Brain microvascular endothelial cell (primary cell): ENCODE results near the gene PDP2.

ENCODE experiments used
- DNase-seq: peaks from one replicate; pipeline ENCODE4 v3.0.0-alpha.2; 2020
- H3K27ac ChIP-seq: fragments of 250-450 bp; sonication (Bioruptor Pico); 2 replicates; pipeline ENCODE4 v1.5.1; 2020; ENCODE audit warnings: mild to moderate bottlenecking, moderate library complexity
- H3K27me3 ChIP-seq: fragments of 250-450 bp; sonication (Bioruptor Pico); replicated peaks from 2 replicates; pipeline ENCODE4 v1.5.1; 2020; ENCODE audit warnings: mild to moderate bottlenecking
- H3K36me3 ChIP-seq: fragments of 250-450 bp; sonication (Bioruptor Pico); replicated peaks from 2 replicates; pipeline ENCODE4 v1.5.1; 2020; ENCODE audit warnings: mild to moderate bottlenecking
- H3K4me3 ChIP-seq: 2 replicates; pipeline ENCODE4 v1.5.1; 2011; ENCODE audit warnings: low read depth, mild to moderate bottlenecking, control low read depth, low read length, moderate library complexity
- in situ Hi-C: cut with HindIII; loops from 2 replicates; pipeline ENCODE4 v1.10.0; 2017; ENCODE audit warnings: low sequenced_read_pairs, low pct_ligation_motif_present
- TF ChIP-seq, protein P1 (sequence below): IDR thresholded peaks from 2 replicates; pipeline ENCODE4 v1.5.1; 2011; ENCODE audit warnings: low read depth, mild to moderate bottlenecking, moderate library complexity, low read length, control low read depth, inconsistent platforms; ENCODE audit errors: missing control alignments

Gene PDP2

DNA sequence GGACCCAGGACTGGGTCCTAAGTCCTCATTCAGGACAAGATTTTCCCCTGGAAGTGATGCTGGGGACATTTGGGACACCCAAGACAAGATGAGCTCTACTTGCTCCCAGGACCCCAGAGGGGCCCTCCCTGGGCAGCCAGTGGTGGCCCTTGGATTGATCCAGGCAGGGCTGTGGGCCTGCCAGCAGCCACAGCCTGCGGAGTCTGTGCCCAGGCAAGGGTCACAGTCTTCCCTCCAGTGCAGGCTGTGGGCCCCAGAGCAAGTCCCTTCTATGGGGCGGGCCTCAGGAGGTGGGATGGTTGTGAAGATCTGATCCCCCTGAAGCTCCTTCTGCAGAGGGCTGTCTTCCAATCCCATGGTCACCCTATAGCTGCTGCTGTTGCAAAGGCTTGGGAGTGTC lies 23.5 kb upstream of the PDP2 start:
- no peak overlapping the region for H3K27ac ChIP-seq
- TF ChIP-seq, protein P1, sequence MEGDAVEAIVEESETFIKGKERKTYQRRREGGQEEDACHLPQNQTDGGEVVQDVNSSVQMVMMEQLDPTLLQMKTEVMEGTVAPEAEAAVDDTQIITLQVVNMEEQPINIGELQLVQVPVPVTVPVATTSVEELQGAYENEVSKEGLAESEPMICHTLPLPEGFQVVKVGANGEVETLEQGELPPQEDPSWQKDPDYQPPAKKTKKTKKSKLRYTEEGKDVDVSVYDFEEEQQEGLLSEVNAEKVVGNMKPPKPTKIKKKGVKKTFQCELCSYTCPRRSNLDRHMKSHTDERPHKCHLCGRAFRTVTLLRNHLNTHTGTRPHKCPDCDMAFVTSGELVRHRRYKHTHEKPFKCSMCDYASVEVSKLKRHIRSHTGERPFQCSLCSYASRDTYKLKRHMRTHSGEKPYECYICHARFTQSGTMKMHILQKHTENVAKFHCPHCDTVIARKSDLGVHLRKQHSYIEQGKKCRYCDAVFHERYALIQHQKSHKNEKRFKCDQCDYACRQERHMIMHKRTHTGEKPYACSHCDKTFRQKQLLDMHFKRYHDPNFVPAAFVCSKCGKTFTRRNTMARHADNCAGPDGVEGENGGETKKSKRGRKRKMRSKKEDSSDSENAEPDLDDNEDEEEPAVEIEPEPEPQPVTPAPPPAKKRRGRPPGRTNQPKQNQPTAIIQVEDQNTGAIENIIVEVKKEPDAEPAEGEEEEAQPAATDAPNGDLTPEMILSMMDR, result no peak

GRCh38 chr16:66857437-66857836 lies 22.9 kb upstream of the PDP2 start:
- in situ Hi-C loops, result no loop called here
- TF ChIP-seq, protein P1, result no peak

More for the DNA sequence above, 23.5 kb upstream of the PDP2 start:
- Histone ChIP-seq H3K4me3 (no peak overlapping the region), H3K36me3 (no peaks in the 10 kb centered on the region), H3K27me3 (no peaks in the 10 kb centered on the region)
- no peak for DNase-seq
- in situ Hi-C loops, result no loop called here

GRCh38 chr16:66858740-66859396 lies 21.4 kb upstream of the PDP2 start:
- Histone ChIP-seq H3K27me3 (no peaks in the 10 kb centered on the region), H3K36me3 (no peaks in the 10 kb centered on the region), H3K4me3 (no peak overlapping the region), H3K27ac (no peak overlapping the region)
- TF ChIP-seq, protein P1, result no peak
- in situ Hi-C loops, result no loop called here
- no peak for DNase-seq

More at GRCh38 chr16:66857437-66857836, 22.9 kb upstream of the PDP2 start:
- Histone ChIP-seq H3K27me3 (no peaks in the 10 kb centered on the region), H3K27ac (no peak overlapping the region), H3K4me3 (no peak overlapping the region), H3K36me3 (no peaks in the 10 kb centered on the region)
- no peak for DNase-seq

DNA sequence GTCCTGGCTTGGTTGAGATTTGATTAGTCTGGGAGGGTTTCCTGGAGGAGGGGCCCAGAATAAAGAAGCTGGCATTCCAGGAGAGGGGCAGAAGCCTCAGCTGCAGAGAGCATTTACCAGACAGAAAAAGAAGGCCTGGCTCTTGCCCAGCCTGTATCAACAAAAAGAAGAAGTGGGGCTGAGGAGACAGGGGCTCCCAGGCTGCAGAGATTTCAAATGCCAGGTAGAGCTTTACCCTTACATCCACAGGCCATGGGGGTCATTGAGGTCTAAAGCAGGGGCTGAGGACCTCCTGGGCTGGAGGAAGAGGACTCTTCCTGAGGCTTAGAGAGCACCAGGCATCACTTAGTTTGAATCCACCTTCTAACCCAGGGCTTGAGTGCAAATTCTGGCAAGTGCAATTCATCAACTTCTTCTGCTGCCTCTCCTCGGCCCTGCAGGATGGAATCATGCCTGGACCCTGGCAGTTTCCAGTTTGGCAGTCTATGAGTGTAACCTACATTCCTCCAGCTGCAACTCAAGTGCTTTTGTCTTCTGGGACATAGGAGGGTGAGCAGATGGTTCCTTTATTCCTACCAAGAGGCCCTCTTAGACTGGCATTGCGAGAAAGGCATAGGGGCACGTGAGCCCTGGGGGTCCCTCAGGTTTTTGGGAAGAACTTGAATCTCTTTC lies 20.8 kb upstream of the PDP2 start:
- Histone ChIP-seq H3K27ac (no peak overlapping the region), H3K27me3 (no peaks in the 10 kb centered on the region), H3K36me3 (no peaks in the 10 kb centered on the region), H3K4me3 (no peak overlapping the region)
- DNase-seq, result no peak
- TF ChIP-seq, protein P1, result no peak
- in situ Hi-C loops, result no loop called here

DNA sequence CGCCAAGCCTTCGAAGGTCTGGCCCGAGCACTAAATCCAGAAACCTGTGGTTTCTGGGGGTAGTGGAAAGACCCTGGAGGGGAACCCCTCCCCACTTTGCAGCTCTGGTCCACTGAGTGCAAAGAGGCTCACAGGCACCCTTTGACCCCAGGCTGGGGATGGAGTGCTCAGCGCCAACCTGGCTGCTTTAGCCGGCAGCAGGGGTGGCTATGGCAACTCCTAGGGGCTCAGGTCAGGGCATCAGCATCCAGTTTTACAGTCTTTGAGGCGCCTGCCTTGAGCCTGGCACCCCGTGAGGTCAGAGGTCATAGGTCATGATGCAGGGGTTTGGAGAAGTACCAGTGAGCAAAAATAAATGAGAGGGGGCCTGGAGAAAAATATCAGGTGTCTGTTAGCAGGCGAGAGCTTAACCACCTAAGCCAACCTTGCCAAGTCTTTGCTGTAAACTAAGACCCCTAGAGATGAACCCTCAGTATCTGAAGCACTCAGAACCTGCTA lies 18.2 kb upstream of the PDP2 start:
- no peaks in the 10 kb centered on the region for H3K36me3 ChIP-seq
- in situ Hi-C loops, result no loop called here
- no peak for DNase-seq
- no peak overlapping the region for H3K27ac ChIP-seq
- no peaks in the 10 kb centered on the region for H3K27me3 ChIP-seq
- TF ChIP-seq, protein P1, result no peak
- no peak overlapping the region for H3K4me3 ChIP-seq

- no peaks in the 10 kb centered on the region for H3K27me3 ChIP-seq
- H3K27ac ChIP-seq, result no peak overlapping the region
- no peak overlapping the region for H3K4me3 ChIP-seq
- no peak for DNase-seq
- in situ Hi-C loops, result no loop called here
- H3K36me3 ChIP-seq, result no peaks in the 10 kb centered on the region
- TF ChIP-seq, protein P1, result no peak
These were observed 16.6 kb upstream of the PDP2 start for GRCh38 chr16:66863707-66864106.
